Fibroblast of skin of right quadriceps (primary cell): ENCODE results near the gene DAB1.

ENCODE experiments used
- DNase-seq: peaks from one replicate; pipeline ENCODE4 v3.0.0-alpha.2; 2013

The DAB1 gene

GRCh38 chr1:57410508-57410907 is 13.4 kb downstream of the DAB1 start:
- DNase-seq: no peak

- DNase-seq: no peak
These were observed 15.9 kb downstream of the DAB1 start for GRCh38 chr1:57407928-57408327.

- no peak for DNase-seq
These were observed 17.4 kb downstream of the DAB1 start for GRCh38 chr1:57406428-57406970.

GRCh38 chr1:57404884-57405283 is 19.0 kb downstream of the DAB1 start:
- DNase-seq: peak; percentile 49

GRCh38 chr1:57403201-57403600 is 20.7 kb downstream of the DAB1 start:
- DNase-seq: no peak

GRCh38 chr1:57401671-57402070 is 22.2 kb downstream of the DAB1 start:
- DNase-seq: no peak

- no peak for DNase-seq
These were observed 23.8 kb downstream of the DAB1 start for GRCh38 chr1:57400048-57400447.

GRCh38 chr1:57393058-57393584 is 30.7 kb downstream of the DAB1 start:
- peak; percentile 31 for DNase-seq

GRCh38 chr1:57385336-57385735 is 38.5 kb downstream of the DAB1 start:
- DNase-seq: no peak

- no peak for DNase-seq
These were observed 39.0 kb downstream of the DAB1 start for GRCh38 chr1:57384901-57385300.

GRCh38 chr1:57384284-57384683 is 39.6 kb downstream of the DAB1 start:
- no peak for DNase-seq

GRCh38 chr1:57381871-57382270 is 42.0 kb downstream of the DAB1 start:
- no peak for DNase-seq

- no peak for DNase-seq
These were observed 42.4 kb downstream of the DAB1 start for GRCh38 chr1:57381426-57381825.

GRCh38 chr1:57380923-57381322 is 42.9 kb downstream of the DAB1 start:
- no peak for DNase-seq

GRCh38 chr1:57378534-57378933 is 45.3 kb downstream of the DAB1 start:
- DNase-seq: no peak

GRCh38 chr1:57377339-57378139 is 46.3 kb downstream of the DAB1 start:
- DNase-seq: no peak

- DNase-seq: no peak
These were observed 47.8 kb downstream of the DAB1 start for GRCh38 chr1:57376041-57376440.

GRCh38 chr1:57369889-57370288 is 54.0 kb downstream of the DAB1 start:
- DNase-seq: no peak

- DNase-seq: no peak
These were observed 55.9 kb downstream of the DAB1 start for GRCh38 chr1:57367945-57368344.

- DNase-seq: no peak
These were observed 60.2 kb downstream of the DAB1 start for GRCh38 chr1:57363643-57364042.

- DNase-seq: no peak
These were observed 60.7 kb downstream of the DAB1 start for GRCh38 chr1:57363165-57363564.

- no peak for DNase-seq
These were observed 61.4 kb downstream of the DAB1 start for GRCh38 chr1:57362480-57362879.

GRCh38 chr1:57361516-57361915 is 62.3 kb downstream of the DAB1 start:
- no peak for DNase-seq

- no peak for DNase-seq
These were observed 62.9 kb downstream of the DAB1 start for GRCh38 chr1:57360846-57361407.
